ENCODE data around the gene CAPNS1. TPM values are rescaled to one million over a fixed set of nuclear protein-coding genes. Genes with fewer than 3 reads are reported as not detected.
A peak's percentile ranks its signal among the peaks of the same experiment; 100 is the strongest.

Gene CAPNS1
- total and polyA plus RNA-seq, 2 of the 4 experiments (the other 2 are of a cell fraction) = 436 to 988 TPM

DNA sequence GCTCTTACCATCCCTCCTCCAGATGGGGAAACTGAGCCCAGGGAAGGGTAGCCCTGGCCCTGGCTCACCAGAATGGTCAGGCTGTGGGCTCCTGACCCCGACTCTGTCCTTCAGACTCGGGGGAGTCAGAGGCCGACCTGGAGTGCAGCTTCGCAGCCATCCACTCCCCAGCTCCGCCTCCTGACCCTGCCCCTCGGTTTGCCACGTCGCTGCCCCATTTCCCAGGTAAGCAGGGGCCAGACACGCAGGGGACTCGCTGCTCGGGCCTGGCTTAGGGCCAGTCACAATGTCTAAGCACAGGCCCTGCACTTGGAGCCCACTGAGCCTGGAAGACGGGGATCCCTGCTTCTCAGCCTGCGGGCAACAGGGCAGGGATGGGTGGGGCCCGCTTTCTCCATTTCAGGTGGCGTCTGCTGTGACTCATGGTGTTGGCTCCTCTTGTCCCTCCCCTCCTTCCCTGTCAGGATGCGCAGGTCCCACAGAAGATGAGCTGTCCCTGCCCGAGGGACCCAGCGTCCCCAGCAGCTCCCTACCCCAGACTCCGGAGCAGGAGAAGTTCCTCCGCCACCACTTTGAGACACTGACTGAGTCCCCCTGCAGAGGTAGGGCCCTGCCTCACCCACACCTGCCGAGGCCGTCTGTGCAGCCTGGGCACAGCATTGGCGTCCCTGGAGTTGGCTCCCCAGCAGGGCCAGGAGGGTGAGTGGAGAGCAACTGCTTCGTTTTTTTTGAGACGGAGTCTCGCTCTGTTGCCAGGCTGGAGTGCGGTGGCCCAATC is 38.1 kb upstream of the CAPNS1 start:
- Histone ChIP-seq H2BK120ac (ENCODE audit: low read depth, low read length) (no peak overlapping the region), H2BK20ac (ENCODE audit: low read depth, low read length) (no peak overlapping the region), H3K4me1 (ENCODE audit: control insufficient read depth, insufficient read depth, low read length) (no peaks in the 10 kb centered on the region), H2AK9ac (replicated peaks; ENCODE audit: low read depth, low read length, poor library complexity) (peak overlapping the region; percentile 72), H3K79me1 (ENCODE audit: low read depth in 1 of 2, low read length in 2 of 2) (peaks cover 0 to 3% of the 10 kb centered on the region in 2 experiments; a peak in 1 of 4 replicates), H3K4me3 (ENCODE audit: insufficient read depth, low read depth, low read length) (no peak overlapping the region), H4K8ac (ENCODE audit: low read depth in 2 of 2, low read length in 2 of 2) (no peak overlapping the region), H3K9ac (ENCODE audit: low read depth, low read length) (no peak overlapping the region), H3K4me2 (ENCODE audit: low read depth, low read length) (no peak overlapping the region), H3K9me3 (ENCODE audit: control insufficient read depth, insufficient read depth, low read length) (no peaks in the 10 kb centered on the region), H3K18ac (ENCODE audit: low read depth, low read length) (no peak overlapping the region), H2BK15ac (ENCODE audit: low read depth, low read length) (no peak overlapping the region), H3K9me1 (ENCODE audit: insufficient read depth, low read length) (no peaks in the 10 kb centered on the region), H3K27me3 (ENCODE audit: control insufficient read depth, insufficient read depth, low read length) (no peaks in the 10 kb centered on the region), H3K36me3 (ENCODE audit: control insufficient read depth, insufficient read depth, low read length) (peaks cover 8% of the 10 kb centered on the region), H4K20me1 (ENCODE audit: insufficient read depth, low read length) (no peaks in the 10 kb centered on the region), H2BK5ac (ENCODE audit: low read depth, low read length, poor library complexity, severe bottlenecking) (no peak overlapping the region), H3K27ac (ENCODE audit: insufficient read depth, low read length) (no peak overlapping the region), H2AK5ac (ENCODE audit: low read depth, low read length) (no peak overlapping the region), H3K4ac (ENCODE audit: low read depth, low read length) (no peak overlapping the region), H4K5ac (ENCODE audit: low read depth, low read length) (no peak overlapping the region), H3K56ac (ENCODE audit: extremely low read depth, insufficient read depth, low read length) (no peak overlapping the region), H4K91ac (ENCODE audit: insufficient read depth, low read depth, low read length) (no peak overlapping the region), H2AFZ (replicated peaks; ENCODE audit: low read length, poor library complexity) (no peak overlapping the region), H3K14ac (replicated peaks; ENCODE audit: low read depth, low read length) (no peak overlapping the region), H3K23ac (ENCODE audit: low read depth, low read length) (no peak overlapping the region)
- intact Hi-C loops (cut with micrococcal nuclease) (no loop called here), dilution Hi-C loops (cut with HindIII; ENCODE audit: low sequenced_read_pairs, unreplicated experiment) (no loop called here), in situ Hi-C loops (cut with MboI; ENCODE audit: low sequenced_read_pairs) (no loop called here)
- TF ChIP-seq BHLHE40 (IDR thresholded peaks at IDR 0.05; ENCODE audit: low read depth, low read length) = no peak
- no peak for TF ChIP-seq POLR2A (IDR thresholded peaks at IDR 0.05; ENCODE audit: low read depth, low read length)
- TF ChIP-seq CHD1 (IDR thresholded peaks at IDR 0.05; ENCODE audit: low read depth, low read length) = no peak
- TF ChIP-seq FOS (IDR thresholded peaks at IDR 0.05; ENCODE audit: low read depth, low read length) = no peak
- TF ChIP-seq NFE2L2 (IDR thresholded peaks at IDR 0.05; ENCODE audit: low read depth, low read length) = no peak
- TF ChIP-seq ELK1 (IDR thresholded peaks at IDR 0.05; ENCODE audit: borderline replicate concordance, low read depth, low read length) = no peak
- TF ChIP-seq, protein P1, sequence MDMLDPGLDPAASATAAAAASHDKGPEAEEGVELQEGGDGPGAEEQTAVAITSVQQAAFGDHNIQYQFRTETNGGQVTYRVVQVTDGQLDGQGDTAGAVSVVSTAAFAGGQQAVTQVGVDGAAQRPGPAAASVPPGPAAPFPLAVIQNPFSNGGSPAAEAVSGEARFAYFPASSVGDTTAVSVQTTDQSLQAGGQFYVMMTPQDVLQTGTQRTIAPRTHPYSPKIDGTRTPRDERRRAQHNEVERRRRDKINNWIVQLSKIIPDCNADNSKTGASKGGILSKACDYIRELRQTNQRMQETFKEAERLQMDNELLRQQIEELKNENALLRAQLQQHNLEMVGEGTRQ (IDR thresholded peaks at IDR 0.05; ENCODE audit: low read depth, low read length) = no peak
- TF ChIP-seq SMC3 (IDR thresholded peaks at IDR 0.05; ENCODE audit: low read depth, low read length) = no peak
- TF ChIP-seq CEBPB (IDR thresholded peaks at IDR 0.05; ENCODE audit: low read depth, low read length) = no peak
- TF ChIP-seq RFX5 (IDR thresholded peaks at IDR 0.05; ENCODE audit: low read depth, low read length) = no peak
- TF ChIP-seq MXI1 (IDR thresholded peaks at IDR 0.05; ENCODE audit: borderline replicate concordance, low read depth, low read length) = no peak
- TF ChIP-seq RAD21 (IDR thresholded peaks at IDR 0.05; ENCODE audit: low read length) = no peak
- TF ChIP-seq MAZ (IDR thresholded peaks at IDR 0.05; ENCODE audit: borderline replicate concordance, low read depth, low read length) = no peak
- TF ChIP-seq, protein P2, sequence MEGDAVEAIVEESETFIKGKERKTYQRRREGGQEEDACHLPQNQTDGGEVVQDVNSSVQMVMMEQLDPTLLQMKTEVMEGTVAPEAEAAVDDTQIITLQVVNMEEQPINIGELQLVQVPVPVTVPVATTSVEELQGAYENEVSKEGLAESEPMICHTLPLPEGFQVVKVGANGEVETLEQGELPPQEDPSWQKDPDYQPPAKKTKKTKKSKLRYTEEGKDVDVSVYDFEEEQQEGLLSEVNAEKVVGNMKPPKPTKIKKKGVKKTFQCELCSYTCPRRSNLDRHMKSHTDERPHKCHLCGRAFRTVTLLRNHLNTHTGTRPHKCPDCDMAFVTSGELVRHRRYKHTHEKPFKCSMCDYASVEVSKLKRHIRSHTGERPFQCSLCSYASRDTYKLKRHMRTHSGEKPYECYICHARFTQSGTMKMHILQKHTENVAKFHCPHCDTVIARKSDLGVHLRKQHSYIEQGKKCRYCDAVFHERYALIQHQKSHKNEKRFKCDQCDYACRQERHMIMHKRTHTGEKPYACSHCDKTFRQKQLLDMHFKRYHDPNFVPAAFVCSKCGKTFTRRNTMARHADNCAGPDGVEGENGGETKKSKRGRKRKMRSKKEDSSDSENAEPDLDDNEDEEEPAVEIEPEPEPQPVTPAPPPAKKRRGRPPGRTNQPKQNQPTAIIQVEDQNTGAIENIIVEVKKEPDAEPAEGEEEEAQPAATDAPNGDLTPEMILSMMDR (conservative IDR thresholded peaks at IDR 0.05; ENCODE audit: low read depth, low read length) = no peak
- TF ChIP-seq MAFK (IDR thresholded peaks at IDR 0.05; ENCODE audit: low read depth, low read length) = no peak
- no peak for TF ChIP-seq RCOR1 (IDR thresholded peaks at IDR 0.05; ENCODE audit: insufficient replicate concordance, low read length)
- no peak for DNase-seq
- ChIA-PET POLR2A (ENCODE audit: unreplicated experiment) (no interaction called here), CTCF (no interaction called here)
- 95% methylated on average over 21 of the region's 27 CpGs; no CpG with 5 or more reads in 1 of the 2 experiments for WGBS, 2 experiments (ENCODE audit: extremely low coverage in 2 of 2, insufficient read length in 1 of 2)
- no TSS peak for BruUV-seq (replicated peaks)
- no peak for ATAC-seq (ENCODE audit: low read depth)
